Activated CD8-positive, alpha-beta T cell treated with anti-CD3 and anti-CD28 coated beads for 36 hours (primary cell): ENCODE results near the gene PAEP. TPM values are rescaled to one million over a fixed set of nuclear protein-coding genes. Genes with fewer than 3 reads are reported as not detected.

ENCODE experiments used
- ATAC-seq: fragments of 200-7000 bp; cut with Tn5 transposase; one replicate; pipeline ENCODE4 v1.10.0; 2021; ENCODE audit warnings: mild to moderate bottlenecking, moderate library complexity
- CTCF ChIA-PET: fragments of 350-600 bp; sonication (Branson Sonifier 250); formaldehyde crosslinking; loops from one replicate; lab custom pipeline; 2021; ENCODE audit warnings: antibody characterized with exemption; lab: Charles Lee
- POLR2A ChIA-PET: fragments of 350-600 bp; sonication (Branson Sonifier 250); formaldehyde crosslinking; loops from one replicate; lab custom pipeline; 2021; ENCODE audit warnings: antibody characterized with exemption; lab: Charles Lee
- DNase-seq: peaks from one replicate; pipeline ENCODE4 v3.0.0-alpha.2; 2020
- H3K27ac Mint-ChIP-seq: one replicate; pipeline ENCODE4 v1.8.0; 2021; ENCODE audit warnings: mild to moderate bottlenecking, mixed read lengths
- H3K27me3 Mint-ChIP-seq: one replicate; pipeline ENCODE4 v1.8.0; 2021; ENCODE audit warnings: mixed read lengths
- H3K36me3 Mint-ChIP-seq: one replicate; pipeline ENCODE4 v1.8.0; 2021; ENCODE audit warnings: low read depth, mixed read lengths
- H3K4me1 Mint-ChIP-seq: one replicate; pipeline ENCODE4 v1.8.0; 2021; ENCODE audit warnings: low read depth, mixed read lengths
- H3K4me3 Mint-ChIP-seq: one replicate; pipeline ENCODE4 v1.8.0; 2021; ENCODE audit warnings: mild to moderate bottlenecking, moderate library complexity, mixed read lengths
- H3K9me3 Mint-ChIP-seq: one replicate; pipeline ENCODE4 v1.8.0; 2021; ENCODE audit warnings: mixed read lengths
- CTCF ChIP-seq: fragments of 200-600 bp; IDR thresholded peaks from one replicate; pipeline ENCODE4 v1.8.0; 2022; ENCODE audit warnings: antibody characterized with exemption, mild to moderate bottlenecking
- intact Hi-C: fragments of 100-400 bp; cut with micrococcal nuclease; formaldehyde crosslinking; loops from one replicate; pipeline ENCODE4 v1.10.0; 2022
- total RNA-seq, 2 experiments: library from RNA; stranded (reverse); gene quantifications; one replicate each; pipeline ENCODE4 v1.2.3, GENCODE V29; 2021

PAEP gene
- total RNA-seq, 2 experiments from 2014 or later = not detected

- Mint-ChIP-seq H3K9me3 (no peaks in the 10 kb centered on the region), H3K27ac (no peak overlapping the region), H3K4me3 (no peak overlapping the region), H3K4me1 (no peaks in the 10 kb centered on the region), H3K36me3 (no peaks in the 10 kb centered on the region), H3K27me3 (peaks cover 5% of the 10 kb centered on the region)
- CTCF ChIA-PET = no interaction called here
- POLR2A ChIA-PET = no interaction called here
- intact Hi-C loops = no loop called here
- no peak for TF ChIP-seq CTCF
- DNase-seq = no peak
- no peak for ATAC-seq
Measured at GRCh38 chr9:135605238-135605781, 43.8 kb downstream of the PAEP start.

- ATAC-seq = no peak
- Mint-ChIP-seq H3K4me3 (no peak overlapping the region), H3K36me3 (no peaks in the 10 kb centered on the region), H3K4me1 (no peaks in the 10 kb centered on the region), H3K9me3 (no peaks in the 10 kb centered on the region), H3K27ac (no peak overlapping the region), H3K27me3 (peaks cover 2% of the 10 kb centered on the region)
- TF ChIP-seq CTCF = no peak
- ChIA-PET CTCF (no interaction called here), POLR2A (no interaction called here)
- DNase-seq = no peak
- intact Hi-C loops = no loop called here
Measured at GRCh38 chr9:135606885-135607259, 45.3 kb downstream of the PAEP start.

GRCh38 chr9:135607401-135608293 is 46.1 kb downstream of the PAEP start:
- intact Hi-C loops = no loop called here
- TF ChIP-seq CTCF = no peak
- ATAC-seq = no peak
- Mint-ChIP-seq H3K27me3 (peaks cover 2% of the 10 kb centered on the region), H3K4me1 (no peaks in the 10 kb centered on the region), H3K27ac (no peak overlapping the region), H3K36me3 (no peaks in the 10 kb centered on the region), H3K4me3 (no peak overlapping the region), H3K9me3 (no peaks in the 10 kb centered on the region)
- CTCF ChIA-PET = no interaction called here
- POLR2A ChIA-PET = no interaction called here
- no peak for DNase-seq

- intact Hi-C loops = no loop called here
- H3K9me3 Mint-ChIP-seq = no peaks in the 10 kb centered on the region
- no peak overlapping the region for H3K4me3 Mint-ChIP-seq
- H3K36me3 Mint-ChIP-seq = no peaks in the 10 kb centered on the region
- POLR2A ChIA-PET = no interaction called here
- ATAC-seq (no peak), DNase-seq (no peak)
- H3K27me3 Mint-ChIP-seq = no peaks in the 10 kb centered on the region
- CTCF ChIA-PET = no interaction called here
- no peak overlapping the region for H3K27ac Mint-ChIP-seq
- TF ChIP-seq CTCF = no peak
- H3K4me1 Mint-ChIP-seq = no peaks in the 10 kb centered on the region
Measured at GRCh38 chr9:135608294-135608998, 46.9 kb downstream of the PAEP start.

- CTCF ChIA-PET = no interaction called here
Measured at GRCh38 chr9:135608999-135609317, 47.4 kb downstream of the PAEP start.

More at GRCh38 chr9:135608999-135609317, 47.4 kb downstream of the PAEP start:
- Mint-ChIP-seq H3K27me3 (no peaks in the 10 kb centered on the region), H3K36me3 (no peaks in the 10 kb centered on the region), H3K4me3 (no peak overlapping the region), H3K9me3 (no peaks in the 10 kb centered on the region), H3K27ac (no peak overlapping the region), H3K4me1 (no peaks in the 10 kb centered on the region)
- intact Hi-C loops = no loop called here
- POLR2A ChIA-PET = no interaction called here
- no peak for TF ChIP-seq CTCF
- DNase-seq (no peak), ATAC-seq (no peak)
